Right ventricle myocardium superior (tissue), 1 donor: ENCODE data around the gene A2M. TPM values are rescaled to one million over a fixed set of nuclear protein-coding genes. Genes with fewer than 3 reads are reported as not detected.

Source experiments
- ATAC-seq: fragments of 200-7000 bp; cut with Tn5 transposase; one replicate; pipeline ENCODE4 v1.9.1; 2020; ENCODE audit warnings: mild to moderate bottlenecking; ENCODE audit not compliant: poor library complexity
- DNase-seq: peaks from one replicate; pipeline ENCODE4 v3.0.0-alpha.2; 2020
- intact Hi-C: fragments of 100-400 bp; cut with DNase I; formaldehyde crosslinking; loops from one replicate; pipeline ENCODE4 v1.11.2; 2022
- total RNA-seq: library from RNA; stranded (reverse); fragmentation: NEBNext Ultra II Directional; extraction: Animal tissue kit (Norgen Biotek cat#: 25700); gene quantifications from one replicate; pipeline ENCODE4 v1.2.1, GENCODE V29; 2021
- donor health status: DM: no; HTN: yes; CAD: no; lungs with severe emphysema.

Gene A2M
- total RNA-seq, 1 donor from 2014 or later, result 478 TPM

DNA sequence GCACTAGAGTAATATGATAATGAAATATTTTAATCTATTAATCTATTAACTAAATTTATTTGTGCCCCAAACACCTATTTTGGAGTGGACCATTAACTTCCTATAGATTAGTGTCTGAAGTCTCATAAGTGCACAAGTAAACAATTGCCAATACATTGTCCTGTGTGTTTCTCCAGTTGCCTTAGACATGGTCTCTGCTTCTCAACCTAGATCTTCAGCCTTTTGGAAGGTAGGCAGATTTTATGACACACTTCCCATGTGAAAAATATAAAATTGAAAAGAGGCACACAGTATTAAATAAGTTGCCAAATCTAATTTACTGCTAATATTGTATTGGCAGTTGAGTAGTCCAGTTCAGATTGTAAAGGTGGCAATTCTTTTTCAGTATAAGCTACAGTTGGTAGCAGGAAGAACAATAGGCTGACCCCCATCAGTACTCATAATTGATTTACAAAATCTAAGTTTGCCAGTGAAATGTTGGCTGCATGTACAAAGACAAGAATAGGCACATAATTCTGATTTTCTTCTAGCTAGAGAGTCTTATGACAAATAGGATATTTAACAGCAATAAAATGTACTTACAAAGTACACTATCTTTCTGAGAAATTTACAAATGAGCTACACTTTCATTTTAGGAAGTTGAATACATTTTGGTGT lies 10.8 kb downstream of the A2M start:
- DNase-seq (no peak), ATAC-seq (no peak)
- intact Hi-C loops, result no loop called here

DNA sequence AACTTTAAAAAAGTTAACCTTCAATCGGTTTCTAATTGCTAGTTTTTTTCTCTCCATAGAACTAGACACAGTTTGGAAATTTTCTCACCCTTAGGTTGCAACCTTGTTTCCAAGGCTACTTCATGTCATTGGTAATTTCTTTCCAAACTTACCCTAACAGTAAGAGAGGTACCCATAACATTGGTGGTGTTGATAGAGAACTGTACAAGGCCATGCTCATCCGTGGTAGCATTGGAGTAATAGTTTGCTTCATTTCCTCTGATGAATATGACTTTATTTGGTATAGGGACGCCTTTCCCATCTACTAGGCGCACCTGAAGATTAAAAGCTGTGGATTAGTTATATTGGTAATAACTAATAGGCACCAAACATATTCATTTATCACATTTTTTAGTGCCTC lies 11.6 kb downstream of the A2M start:
- ATAC-seq (no peak), DNase-seq (no peak)
- intact Hi-C loops, result no loop called here

DNA sequence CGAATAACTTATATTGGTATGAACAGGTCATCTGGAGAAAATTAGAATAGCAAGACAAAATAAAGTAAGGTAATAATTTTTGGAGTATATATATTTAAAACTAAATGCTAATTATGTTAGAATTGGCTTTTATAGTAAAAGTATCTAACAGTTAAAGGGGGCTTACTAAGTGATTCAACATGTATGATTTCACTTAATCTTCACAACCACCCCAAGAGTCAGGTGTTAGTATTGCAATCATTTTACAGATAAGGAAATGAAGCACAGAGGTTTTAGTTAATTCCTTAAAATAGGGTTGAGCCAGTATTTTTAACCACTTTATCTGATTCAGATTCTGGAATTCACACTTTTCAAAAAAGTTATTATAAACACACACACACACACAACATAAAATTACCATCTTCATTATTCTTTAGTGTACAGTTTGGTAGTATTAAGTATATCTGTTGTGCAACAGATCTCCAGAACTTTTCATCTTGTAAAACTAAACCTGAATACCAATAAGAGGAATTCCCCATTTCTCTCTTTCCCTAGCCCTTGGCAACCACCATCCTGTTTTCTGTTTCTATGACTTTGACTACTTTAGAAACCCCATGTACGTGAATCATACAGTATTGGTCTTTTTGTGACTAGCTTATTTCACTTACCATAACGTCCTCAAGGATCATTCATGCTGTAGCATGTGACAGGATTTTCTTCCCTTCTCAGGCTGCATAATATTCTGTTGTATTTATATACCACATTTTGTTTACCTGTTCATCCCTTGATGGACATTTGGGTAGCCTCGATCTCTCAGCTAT lies 12.5 kb downstream of the A2M start:
- DNase-seq (no peak), ATAC-seq (no peak)
- intact Hi-C loops, result no loop called here

DNA sequence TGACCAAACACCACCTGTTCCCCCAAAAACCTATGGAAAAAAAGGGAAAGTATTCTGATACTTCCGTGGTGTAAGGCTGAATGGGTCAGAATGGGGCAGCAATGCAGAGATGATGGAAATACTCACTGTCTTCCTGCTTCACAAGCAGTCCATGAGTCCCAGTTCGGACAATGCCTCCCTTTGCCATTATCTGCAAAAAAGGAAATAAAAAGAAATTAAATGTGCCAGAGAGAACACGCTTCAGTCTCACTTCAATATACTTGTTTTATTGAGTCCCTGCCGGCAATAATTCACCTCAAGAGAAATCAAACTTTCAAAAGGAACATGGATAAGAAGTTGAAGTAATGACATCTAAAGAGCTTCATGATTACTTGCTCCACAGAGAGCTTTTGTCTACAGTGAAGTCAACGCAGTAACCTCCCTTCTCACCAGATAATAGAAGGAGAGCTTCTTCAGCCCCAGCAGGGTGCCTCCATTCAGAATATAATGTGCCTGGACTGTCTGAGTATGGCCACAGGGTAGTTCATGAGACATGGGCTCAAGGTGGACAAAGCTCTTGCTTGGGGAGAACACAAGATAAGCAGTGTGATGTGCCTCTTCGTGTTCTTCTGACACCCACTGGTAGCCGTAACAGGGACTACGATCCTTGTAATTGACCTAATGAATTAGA lies 14.6 kb downstream of the A2M start:
- intact Hi-C loops, result no loop called here
- DNase-seq (no peak), ATAC-seq (no peak)

DNA sequence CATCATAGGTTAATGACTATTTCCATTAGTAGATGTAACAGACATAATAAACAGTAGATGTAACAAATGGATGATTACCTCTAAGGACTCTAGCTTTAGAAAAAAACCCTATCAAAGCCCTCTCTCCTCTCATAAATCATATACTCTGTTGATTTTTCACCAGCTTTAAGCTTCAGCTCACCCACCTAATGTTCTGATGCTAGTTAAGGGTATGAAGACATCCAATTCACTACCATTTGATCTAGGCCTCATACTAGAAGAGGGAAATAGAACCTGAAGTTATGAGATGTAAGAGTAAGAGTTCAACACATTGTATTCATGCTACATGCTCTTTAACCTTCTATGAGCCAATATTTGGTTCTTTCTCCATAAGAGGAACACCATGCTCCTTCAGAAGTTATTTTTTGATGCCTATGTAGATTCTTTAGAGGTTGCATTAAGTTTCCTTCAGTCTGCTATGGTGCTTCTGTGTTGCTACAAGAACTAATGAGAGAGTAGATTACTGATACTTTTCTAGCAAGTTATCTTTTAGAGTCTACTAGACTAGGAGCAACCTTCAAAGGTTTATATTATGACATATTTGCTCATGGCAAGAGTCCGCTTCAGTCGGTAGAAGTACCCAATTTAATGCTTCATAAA lies 16.0 kb downstream of the A2M start:
- ATAC-seq, result no peak
- intact Hi-C loops, result no loop called here
- DNase-seq, result no peak

DNA sequence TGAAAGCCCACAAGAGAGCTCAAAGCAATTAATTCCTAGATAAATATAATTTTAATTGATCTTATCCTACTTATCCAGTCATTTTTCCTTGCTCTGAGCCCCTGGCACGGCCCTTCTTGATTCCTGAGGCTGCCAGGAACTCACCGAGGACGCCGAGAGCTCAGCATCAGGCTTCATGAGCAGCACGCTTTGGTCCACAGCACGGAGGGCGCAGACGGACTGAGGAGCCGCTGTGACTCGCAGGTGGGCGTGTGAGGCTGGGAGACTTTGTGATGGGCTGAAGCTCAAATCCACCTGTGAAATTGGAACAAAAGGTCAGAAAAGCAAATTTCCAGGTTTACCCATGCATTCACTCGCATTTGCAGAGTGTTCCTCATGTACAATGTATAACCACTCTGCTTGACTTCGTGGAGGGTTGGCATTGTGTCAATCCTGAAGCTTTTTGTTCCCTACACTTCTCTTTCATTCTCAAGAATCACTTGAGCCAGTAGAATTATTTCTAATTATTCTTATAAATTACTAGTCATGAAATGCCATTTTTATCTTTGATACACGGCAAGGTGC lies 17.2 kb downstream of the A2M start:
- intact Hi-C loops, result no loop called here
- ATAC-seq (no peak), DNase-seq (no peak)

DNA sequence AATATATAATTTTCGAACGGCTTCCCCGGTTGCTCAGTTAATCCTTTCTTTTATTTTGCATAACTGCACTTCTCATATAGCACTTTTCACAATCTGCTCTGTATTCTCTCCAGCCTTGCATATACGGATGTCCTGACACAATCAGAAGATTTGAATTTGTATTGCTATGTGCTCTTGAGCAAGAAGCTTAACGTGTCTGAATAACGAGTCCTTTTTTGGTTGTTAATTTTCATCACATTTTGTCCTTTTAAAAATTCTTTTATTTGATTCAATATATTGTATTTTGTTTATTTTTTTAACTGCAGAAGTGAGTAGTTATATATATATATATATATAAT lies 17.6 kb downstream of the A2M start:
- intact Hi-C loops, result no loop called here
- ATAC-seq (no peak), DNase-seq (no peak)

DNA sequence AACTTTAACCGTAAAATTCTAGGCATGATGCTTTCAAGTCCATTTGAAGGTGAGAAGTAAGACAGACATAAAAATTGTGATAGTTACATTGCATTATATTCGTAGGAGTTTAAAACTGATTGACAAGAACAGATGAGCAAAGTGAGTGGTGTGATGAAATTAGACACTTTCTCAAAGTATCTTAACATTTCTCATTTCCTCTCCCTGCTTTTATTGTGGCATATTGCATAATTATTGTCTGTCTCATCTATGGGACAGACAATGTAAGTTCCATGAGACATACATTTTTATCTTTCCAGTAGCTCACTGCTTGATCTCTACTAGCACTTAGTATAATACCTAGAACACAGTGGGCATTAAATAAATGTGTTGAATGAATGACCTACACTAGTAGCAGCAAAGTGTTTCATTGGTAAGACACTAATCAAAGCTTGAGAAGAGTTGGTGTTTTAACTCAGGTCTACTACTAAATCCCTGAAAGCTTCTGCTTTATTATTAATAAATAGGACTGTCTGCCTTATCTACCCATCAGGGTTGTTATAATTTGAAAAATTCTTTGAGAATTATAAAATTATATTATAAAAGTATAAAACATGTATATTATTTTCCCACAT lies 19.0 kb downstream of the A2M start:
- intact Hi-C loops, result no loop called here
- ATAC-seq, result no peak

DNA sequence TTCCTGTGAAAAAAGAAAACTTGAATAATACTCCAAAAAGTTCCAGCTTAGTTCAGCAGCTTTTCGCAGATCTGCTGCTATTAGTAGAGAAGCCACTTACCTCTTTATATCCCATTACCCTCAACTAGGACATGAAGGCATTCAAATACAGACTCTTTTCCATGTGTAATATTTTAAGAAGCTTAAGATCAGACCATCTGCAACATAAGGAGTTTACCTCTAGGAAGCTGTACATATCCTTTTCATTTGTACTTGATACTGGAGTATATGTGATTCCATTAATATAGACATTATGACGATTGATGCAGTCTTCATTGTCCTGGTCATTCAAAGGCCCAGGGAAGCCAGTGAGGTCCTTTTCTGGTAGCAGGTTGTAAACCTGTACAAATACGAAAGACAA lies 20.4 kb downstream of the A2M start:
- no peak for ATAC-seq
- no peak for DNase-seq

More for the DNA sequence above, 19.0 kb downstream of the A2M start:
- DNase-seq, result no peak

DNA sequence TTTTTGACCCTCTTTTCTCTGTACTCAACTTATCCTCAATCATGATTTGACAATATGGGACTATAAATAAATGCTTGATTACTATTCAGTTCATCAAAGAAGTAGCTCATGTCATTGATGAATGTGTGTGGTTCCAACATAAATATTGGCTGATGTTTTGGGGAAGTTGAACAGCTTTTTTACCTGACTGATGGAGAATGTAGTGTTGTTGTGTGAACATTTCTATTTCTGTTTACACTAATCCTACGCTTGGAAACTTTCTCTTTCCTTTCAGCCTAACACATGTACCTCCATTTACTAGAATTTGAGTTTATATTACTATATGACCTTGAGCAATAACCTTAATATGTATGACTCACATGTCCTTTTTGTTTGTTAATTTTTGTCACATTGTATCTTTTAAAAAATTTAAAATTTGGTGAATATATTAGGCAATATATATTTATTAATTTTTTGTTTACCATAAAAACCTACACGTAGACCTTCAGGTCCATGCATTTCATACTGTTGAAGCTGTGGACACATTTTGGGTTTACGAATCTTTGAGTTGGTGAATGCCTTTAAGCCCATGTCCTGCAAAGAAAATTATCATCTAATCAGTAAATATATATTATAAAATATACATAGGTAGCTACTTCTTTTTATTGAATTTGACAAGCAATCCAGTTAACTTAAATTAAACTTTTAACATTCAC lies 21.1 kb downstream of the A2M start:
- DNase-seq, result no peak
- no peak for ATAC-seq
- intact Hi-C loops, result no loop called here

More for the DNA sequence above, 20.4 kb downstream of the A2M start:
- intact Hi-C loops, result no loop called here

DNA sequence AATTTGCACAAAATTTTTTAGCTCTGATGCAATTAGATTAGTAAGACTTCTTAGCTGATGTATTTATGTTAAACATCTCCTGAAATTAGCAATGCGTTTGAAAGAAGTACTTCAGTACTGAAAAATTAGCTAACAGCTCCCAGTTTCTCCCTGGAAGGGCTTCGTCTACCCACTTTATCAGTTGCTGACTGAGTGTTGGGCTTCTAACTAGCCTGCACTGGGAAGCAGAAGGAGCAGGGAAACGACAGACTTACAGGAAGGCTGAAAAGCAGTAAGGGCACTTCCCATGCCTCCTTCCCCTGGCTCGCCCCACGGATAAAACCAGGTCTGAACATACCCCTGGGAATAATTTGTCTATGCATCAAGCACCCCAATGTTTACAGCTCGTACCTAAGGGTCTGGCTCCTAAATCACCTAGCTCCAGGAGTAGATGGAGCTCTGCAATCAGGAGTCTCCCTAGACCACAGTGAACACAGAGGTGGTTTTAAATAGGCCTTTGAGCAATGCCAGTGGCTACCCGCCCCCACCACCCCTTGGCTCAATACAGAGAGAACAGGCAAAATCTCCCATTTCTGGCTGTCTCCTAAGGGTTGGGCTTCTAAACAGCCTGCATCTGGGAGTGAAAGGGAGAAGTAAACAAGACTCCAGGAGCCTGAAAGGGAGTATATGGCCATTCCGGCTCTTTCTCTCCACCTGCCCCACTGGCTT lies 23.7 kb downstream of the A2M start:
- intact Hi-C loops, result no loop called here
- ATAC-seq, result no peak

DNA sequence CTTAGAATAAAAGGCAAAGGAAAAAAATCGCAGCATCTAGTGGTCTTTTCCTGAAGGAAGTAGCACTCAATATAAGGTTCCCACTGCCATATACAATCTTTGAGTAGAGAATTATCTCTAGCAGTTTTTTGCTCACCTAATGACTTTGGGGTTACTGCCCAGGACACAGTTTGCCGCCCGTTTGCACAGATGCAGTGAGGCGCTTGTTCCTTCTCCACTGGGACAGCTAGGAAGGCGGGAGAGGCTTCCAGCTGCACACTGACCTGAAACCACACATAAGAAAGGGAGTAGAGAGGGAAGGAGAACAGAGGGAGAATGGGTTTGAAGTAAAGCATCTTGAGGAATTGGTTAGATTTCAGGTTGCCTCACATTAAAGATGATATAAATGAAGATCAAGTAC lies 25.5 kb downstream of the A2M start:
- ATAC-seq (no peak), DNase-seq (no peak)
- intact Hi-C loops, result no loop called here

More for the DNA sequence above, 23.7 kb downstream of the A2M start:
- DNase-seq, result no peak

DNA sequence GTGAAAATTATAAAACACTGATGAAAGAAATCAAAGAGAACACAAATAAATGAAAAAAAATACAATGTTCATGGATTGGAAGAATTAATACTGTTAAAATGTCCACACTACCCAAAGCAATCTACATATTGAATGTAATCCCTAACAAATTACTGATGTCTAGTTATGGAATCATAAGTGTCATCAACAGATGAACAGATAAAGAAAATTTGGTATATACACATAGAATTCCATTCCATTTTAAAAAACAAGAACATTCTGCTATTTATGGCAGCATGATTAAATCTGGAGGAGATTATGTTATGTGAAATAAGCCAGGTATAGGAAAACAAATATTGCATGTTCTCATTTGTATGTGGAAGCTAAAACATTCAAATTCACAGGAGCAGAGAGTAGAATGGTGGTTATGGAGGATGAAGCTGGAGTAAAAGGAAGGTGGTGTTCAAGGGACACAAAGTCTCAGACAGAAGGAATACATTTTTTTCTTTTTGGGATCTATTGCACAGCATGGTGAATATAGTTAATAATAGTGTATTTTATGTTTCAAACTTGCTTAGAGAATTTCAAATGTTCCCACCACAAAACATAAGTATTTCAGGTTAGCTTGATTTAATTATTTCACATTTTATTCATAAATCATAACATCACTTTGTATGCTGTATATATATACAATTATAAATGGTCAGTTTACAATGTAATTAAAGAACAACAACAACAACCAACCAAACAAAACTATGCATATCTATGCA lies 28.5 kb downstream of the A2M start:
- ATAC-seq (no peak), DNase-seq (no peak)
- intact Hi-C loops, result no loop called here

DNA sequence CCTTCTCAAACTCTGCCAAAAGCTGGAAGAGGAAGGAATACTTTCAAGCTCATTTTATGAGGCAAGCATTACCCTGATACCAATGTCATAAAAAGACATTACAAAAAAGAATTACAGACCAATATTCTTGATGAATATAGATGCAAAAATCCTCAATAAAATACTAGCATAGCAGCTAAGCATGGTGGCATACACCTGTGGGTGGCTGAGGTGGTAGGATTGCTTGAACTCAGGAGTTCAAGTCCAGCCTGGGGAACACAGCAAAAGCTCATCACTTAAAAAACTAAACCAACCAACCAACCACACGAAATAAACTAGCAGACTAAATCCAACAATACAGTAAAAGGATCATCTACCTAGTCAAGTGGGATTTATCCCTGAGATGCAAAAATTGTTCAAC lies 29.6 kb downstream of the A2M start:
- no peak for ATAC-seq
- DNase-seq, result no peak
- intact Hi-C loops, result no loop called here

DNA sequence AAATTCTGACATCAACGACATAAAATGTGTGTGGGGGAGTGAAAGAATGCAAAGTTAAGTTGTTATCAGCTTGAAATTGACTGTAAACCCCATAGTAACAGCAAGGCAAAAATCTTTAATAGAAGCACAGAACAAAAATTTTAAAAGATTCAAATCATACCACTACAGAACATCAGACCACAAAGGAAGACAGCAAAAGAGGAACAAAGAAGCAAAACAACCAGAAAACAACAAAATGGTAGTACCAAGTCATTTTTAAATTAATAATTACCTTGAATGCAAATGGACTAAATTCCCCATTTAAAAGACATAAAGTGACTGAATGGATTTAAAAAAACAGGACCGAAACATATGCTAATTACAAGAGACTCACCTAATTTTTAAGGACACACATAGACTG lies 31.3 kb downstream of the A2M start:
- DNase-seq (no peak), ATAC-seq (no peak)
- intact Hi-C loops, result no loop called here

DNA sequence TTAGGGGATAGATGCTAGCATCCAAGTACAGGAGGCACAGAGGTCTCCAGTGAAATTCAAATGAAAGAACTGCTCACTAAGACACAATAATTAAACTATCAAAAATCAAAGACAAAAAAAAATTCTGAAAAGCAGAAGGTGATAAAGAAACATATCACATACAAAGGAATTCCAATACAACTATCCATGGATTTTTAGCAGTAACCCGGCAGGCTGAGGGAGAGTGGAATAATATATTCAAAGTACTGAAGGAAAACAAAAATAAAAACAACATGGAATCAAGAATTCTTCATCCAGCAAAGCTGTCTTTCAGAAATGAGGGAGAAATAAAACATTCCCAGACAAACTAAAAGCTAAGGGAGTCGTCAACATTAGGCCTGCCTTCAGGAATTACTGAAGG lies 31.9 kb downstream of the A2M start:
- intact Hi-C loops, result no loop called here
- DNase-seq (no peak), ATAC-seq (no peak)
